Measurements from ENCODE around the gene POMT2. TPM values are rescaled to one million over a fixed set of nuclear protein-coding genes. Genes with fewer than 3 reads are reported as not detected.
A peak's percentile ranks its signal among the peaks of the same experiment; 100 is the strongest.

Gene POMT2
- total RNA-seq, 1 donor from 2014 or later, result 41.5 TPM

GRCh38 chr14:77302926-77303325 is 17.8 kb downstream of the POMT2 start:
- no peak for TF ChIP-seq CTCF (IDR thresholded peaks at IDR 0.05; ENCODE audit: partially characterized antibody, unreplicated experiment)
- no peak for DNase-seq
- H3K9me3 Mint-ChIP-seq (ENCODE audit: unreplicated experiment), result no peaks in the 10 kb centered on the region
- no peak overlapping the region for H3K4me3 Mint-ChIP-seq (ENCODE audit: unreplicated experiment)
- no peak overlapping the region for H3K27ac Mint-ChIP-seq (ENCODE audit: unreplicated experiment)
- H3K36me3 Mint-ChIP-seq (ENCODE audit: unreplicated experiment), result peaks cover 5% of the 10 kb centered on the region
- H3K4me1 Mint-ChIP-seq (ENCODE audit: low read depth, unreplicated experiment), result peaks cover 24% of the 10 kb centered on the region
- peaks cover 2% of the 10 kb centered on the region for H3K27me3 Mint-ChIP-seq (ENCODE audit: unreplicated experiment)

GRCh38 chr14:77301103-77301502 is 19.6 kb downstream of the POMT2 start:
- Mint-ChIP-seq H3K27me3 (ENCODE audit: unreplicated experiment) (peaks cover 2% of the 10 kb centered on the region), H3K27ac (ENCODE audit: unreplicated experiment) (no peak overlapping the region), H3K4me1 (ENCODE audit: low read depth, unreplicated experiment) (peaks cover 21% of the 10 kb centered on the region), H3K9me3 (ENCODE audit: unreplicated experiment) (no peaks in the 10 kb centered on the region), H3K36me3 (ENCODE audit: unreplicated experiment) (peaks cover 6% of the 10 kb centered on the region), H3K4me3 (ENCODE audit: unreplicated experiment) (peak overlapping the region; percentile 27)
- DNase-seq, result peak; percentile 87
- peak; percentile 88 for TF ChIP-seq CTCF (IDR thresholded peaks at IDR 0.05; ENCODE audit: partially characterized antibody, unreplicated experiment)

GRCh38 chr14:77299771-77300170 is 20.9 kb downstream of the POMT2 start:
- TF ChIP-seq CTCF (IDR thresholded peaks at IDR 0.05; ENCODE audit: partially characterized antibody, unreplicated experiment), result no peak
- no peak for DNase-seq
- Mint-ChIP-seq H3K4me1 (ENCODE audit: low read depth, unreplicated experiment) (peaks cover 21% of the 10 kb centered on the region), H3K9me3 (ENCODE audit: unreplicated experiment) (no peaks in the 10 kb centered on the region), H3K27ac (ENCODE audit: unreplicated experiment) (no peak overlapping the region), H3K4me3 (ENCODE audit: unreplicated experiment) (no peak overlapping the region), H3K27me3 (ENCODE audit: unreplicated experiment) (peaks cover 2% of the 10 kb centered on the region), H3K36me3 (ENCODE audit: unreplicated experiment) (peaks cover 10% of the 10 kb centered on the region)

- no peak for TF ChIP-seq CTCF (IDR thresholded peaks at IDR 0.05; ENCODE audit: partially characterized antibody, unreplicated experiment)
Observed at GRCh38 chr14:77296906-77297305, 23.8 kb downstream of the POMT2 start.

GRCh38 chr14:77296155-77296554 is 24.5 kb downstream of the POMT2 start:
- no peak overlapping the region for H3K4me3 Mint-ChIP-seq (ENCODE audit: unreplicated experiment)
- H3K27ac Mint-ChIP-seq (ENCODE audit: unreplicated experiment), result no peak overlapping the region
- TF ChIP-seq CTCF (IDR thresholded peaks at IDR 0.05; ENCODE audit: partially characterized antibody, unreplicated experiment), result no peak
- peaks cover 10% of the 10 kb centered on the region for H3K36me3 Mint-ChIP-seq (ENCODE audit: unreplicated experiment)
- peaks cover under 1% of the 10 kb centered on the region for H3K27me3 Mint-ChIP-seq (ENCODE audit: unreplicated experiment)
- H3K9me3 Mint-ChIP-seq (ENCODE audit: unreplicated experiment), result no peaks in the 10 kb centered on the region
- H3K4me1 Mint-ChIP-seq (ENCODE audit: low read depth, unreplicated experiment), result peaks cover 19% of the 10 kb centered on the region
- DNase-seq, result no peak

More at GRCh38 chr14:77296906-77297305, 23.8 kb downstream of the POMT2 start:
- DNase-seq, result no peak
- peaks cover 10% of the 10 kb centered on the region for H3K36me3 Mint-ChIP-seq (ENCODE audit: unreplicated experiment)
- H3K27ac Mint-ChIP-seq (ENCODE audit: unreplicated experiment), result no peak overlapping the region
- H3K4me3 Mint-ChIP-seq (ENCODE audit: unreplicated experiment), result no peak overlapping the region
- H3K27me3 Mint-ChIP-seq (ENCODE audit: unreplicated experiment), result peaks cover 2% of the 10 kb centered on the region
- H3K9me3 Mint-ChIP-seq (ENCODE audit: unreplicated experiment), result no peaks in the 10 kb centered on the region
- peaks cover 21% of the 10 kb centered on the region for H3K4me1 Mint-ChIP-seq (ENCODE audit: low read depth, unreplicated experiment)

Measured in glutamatergic neuron (in vitro differentiated cells).